ENCODE results near the gene GPR146. TPM values are rescaled to one million over a fixed set of nuclear protein-coding genes. Genes with fewer than 3 reads are reported as not detected.

GPR146 gene
- total and polyA plus RNA-seq, 2 of the 13 experiments (the other 11 are each of a cell fraction or from before 2014, with no cell fraction given) = 2.0 to 15.9 TPM

DNA sequence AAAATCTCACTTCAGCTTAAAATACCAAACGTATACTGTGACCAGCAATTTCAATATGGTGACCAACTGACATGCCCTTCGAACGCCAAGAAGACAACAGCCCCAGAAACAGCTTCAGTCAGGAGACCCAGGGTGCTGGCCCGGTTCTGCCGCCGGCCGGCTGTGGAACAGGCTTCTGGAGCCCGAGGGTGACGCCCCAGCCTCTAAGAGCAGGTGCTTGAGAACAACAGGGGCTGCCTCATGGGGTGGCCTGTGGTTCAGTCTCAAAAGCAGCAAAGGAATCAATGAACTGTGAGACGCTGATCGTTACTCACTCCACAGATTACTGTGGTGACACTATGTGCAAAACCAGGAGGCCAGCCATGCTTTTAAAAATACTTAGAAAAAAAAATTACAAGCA, 60.8 kb downstream of the GPR146 start (continued):
- TF ChIP-seq, protein P1, sequence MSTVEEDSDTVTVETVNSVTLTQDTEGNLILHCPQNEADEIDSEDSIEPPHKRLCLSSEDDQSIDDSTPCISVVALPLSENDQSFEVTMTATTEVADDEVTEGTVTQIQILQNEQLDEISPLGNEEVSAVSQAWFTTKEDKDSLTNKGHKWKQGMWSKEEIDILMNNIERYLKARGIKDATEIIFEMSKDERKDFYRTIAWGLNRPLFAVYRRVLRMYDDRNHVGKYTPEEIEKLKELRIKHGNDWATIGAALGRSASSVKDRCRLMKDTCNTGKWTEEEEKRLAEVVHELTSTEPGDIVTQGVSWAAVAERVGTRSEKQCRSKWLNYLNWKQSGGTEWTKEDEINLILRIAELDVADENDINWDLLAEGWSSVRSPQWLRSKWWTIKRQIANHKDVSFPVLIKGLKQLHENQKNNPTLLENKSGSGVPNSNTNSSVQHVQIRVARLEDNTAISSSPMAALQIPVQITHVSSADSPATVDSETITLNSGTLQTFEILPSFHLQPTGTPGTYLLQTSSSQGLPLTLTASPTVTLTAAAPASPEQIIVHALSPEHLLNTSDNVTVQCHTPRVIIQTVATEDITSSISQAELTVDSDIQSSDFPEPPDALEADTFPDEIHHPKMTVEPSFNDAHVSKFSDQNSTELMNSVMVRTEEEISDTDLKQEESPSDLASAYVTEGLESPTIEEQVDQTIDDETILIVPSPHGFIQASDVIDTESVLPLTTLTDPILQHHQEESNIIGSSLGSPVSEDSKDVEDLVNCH (CRISPR knock-in tag; IDR thresholded peaks at IDR 0.05) = no peak
- TF ChIP-seq TOE1 (CRISPR knock-in tag; IDR thresholded peaks at IDR 0.05) (no peak), ZFP62 (CRISPR knock-in tag; IDR thresholded peaks at IDR 0.05) (no peak), CHD4 (IDR thresholded peaks at IDR 0.05; ENCODE audit: borderline replicate concordance, low read length) (no peak), HNRNPH1 (optimal IDR thresholded peaks at IDR 0.05; ENCODE audit: low read depth, low read length) (no peak)

DNA sequence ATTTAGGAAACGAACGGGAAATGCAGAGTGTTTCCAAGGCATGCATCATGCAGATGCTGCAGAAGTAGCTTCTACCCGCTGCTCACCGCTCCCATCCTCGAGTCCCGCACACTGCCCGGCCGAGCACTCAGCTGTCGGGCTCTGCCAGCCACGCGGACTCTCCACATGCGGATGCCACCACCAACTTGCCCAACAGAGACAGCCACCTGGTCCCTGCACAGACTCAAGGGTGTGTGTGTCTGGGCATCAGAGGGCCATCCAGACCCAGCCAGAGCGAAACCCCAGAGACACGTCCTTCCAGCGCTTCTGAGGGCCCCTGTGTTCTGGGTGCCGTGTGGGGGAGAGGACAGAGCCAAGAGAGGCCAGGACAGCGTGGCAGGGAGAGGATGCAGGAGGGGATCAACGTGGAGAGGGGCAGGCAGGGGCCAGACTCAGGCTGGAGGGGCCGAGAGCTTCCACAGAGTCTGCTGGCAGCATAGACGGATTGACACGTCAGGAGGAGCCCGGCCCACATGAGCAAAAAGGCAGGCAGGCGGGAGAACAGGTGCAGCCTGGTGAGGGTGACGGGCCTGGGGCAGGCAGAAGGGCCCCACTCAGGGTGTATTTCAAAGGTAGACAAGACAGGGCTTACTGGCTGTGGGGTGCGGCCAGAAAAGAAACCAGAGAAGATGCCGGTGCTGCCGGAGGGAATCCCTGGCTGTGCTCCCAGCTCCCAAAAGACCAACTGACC, 61.9 kb downstream of the GPR146 start:
- intact Hi-C loops (cut with micrococcal nuclease; ENCODE audit: unreplicated experiment) = no loop called here

More for the DNA sequence above, 61.9 kb downstream of the GPR146 start:
- H3K79me2 ChIP-seq (ENCODE audit: insufficient read depth, low read length) = peaks cover 21% of the 10 kb centered on the region
- H3K4me3 ChIP-seq (replicated peaks in 1 of 3; ENCODE audit: insufficient read depth in 1 of 3, low read depth in 2 of 3, low read length in 3 of 3) = no peak overlapping the region
- H3K36me3 ChIP-seq (replicated peaks in 1 of 2; ENCODE audit: control insufficient read depth in 1 of 2, insufficient read depth in 2 of 2, low read length in 2 of 2) = peaks cover 0 to 4% of the 10 kb centered on the region in 2 experiments; a peak in 2 of 5 replicates
- peaks cover 30% of the 10 kb centered on the region for H3K4me1 ChIP-seq (ENCODE audit: insufficient read depth, low read length)
- WGBS (ENCODE audit: low lambda C conversion rate) = 96% methylated on average over 25 of the region's 27 CpGs
- no peaks in the 10 kb centered on the region for H3K27me3 ChIP-seq (ENCODE audit: control insufficient read depth in 1 of 2, insufficient read depth in 2 of 2, low read length in 2 of 2)
- H3K9ac ChIP-seq (ENCODE audit: insufficient read depth, low read depth, low read length) = no peak overlapping the region
- in situ Hi-C loops (cut with HindIII; ENCODE audit: extremely low pct_ligation_motif_present, low pct_unique_long_range_greater_than_20kb) = no loop called here
- ATAC-seq = no peak
- POLR2A ChIA-PET = interaction anchor here (1.3 kb wide), 1 partner anchor 50 kb away, joined by 3 read pairs; no protein-coding TSS in a partner anchor
- H2AFZ ChIP-seq (ENCODE audit: low read length) = no peak overlapping the region
- CTCF ChIA-PET (ENCODE audit: low intra/inter-chr PET ratio, low total read pairs) = no interaction called here
- H3K27ac ChIP-seq (ENCODE audit: extremely low read length, insufficient read depth, low read length) = no peak overlapping the region
- FAIRE-seq = no peak
- H4K20me1 ChIP-seq (ENCODE audit: insufficient read depth, low read length) = no peaks in the 10 kb centered on the region
- H3K4me2 ChIP-seq (ENCODE audit: low read depth, low read length) = no peak overlapping the region
- DNase-seq (ENCODE audit: low spot score) = no peak
- TF ChIP-seq, protein P2, sequence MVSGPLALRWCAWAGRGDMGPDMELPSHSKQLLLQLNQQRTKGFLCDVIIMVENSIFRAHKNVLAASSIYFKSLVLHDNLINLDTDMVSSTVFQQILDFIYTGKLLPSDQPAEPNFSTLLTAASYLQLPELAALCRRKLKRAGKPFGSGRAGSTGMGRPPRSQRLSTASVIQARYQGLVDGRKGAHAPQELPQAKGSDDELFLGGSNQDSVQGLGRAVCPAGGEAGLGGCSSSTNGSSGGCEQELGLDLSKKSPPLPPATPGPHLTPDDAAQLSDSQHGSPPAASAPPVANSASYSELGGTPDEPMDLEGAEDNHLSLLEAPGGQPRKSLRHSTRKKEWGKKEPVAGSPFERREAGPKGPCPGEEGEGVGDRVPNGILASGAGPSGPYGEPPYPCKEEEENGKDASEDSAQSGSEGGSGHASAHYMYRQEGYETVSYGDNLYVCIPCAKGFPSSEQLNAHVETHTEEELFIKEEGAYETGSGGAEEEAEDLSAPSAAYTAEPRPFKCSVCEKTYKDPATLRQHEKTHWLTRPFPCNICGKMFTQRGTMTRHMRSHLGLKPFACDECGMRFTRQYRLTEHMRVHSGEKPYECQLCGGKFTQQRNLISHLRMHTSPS (CRISPR knock-in tag; IDR thresholded peaks at IDR 0.05; ENCODE audit: low read depth) = no peak
- TF ChIP-seq ZNF282 (IDR thresholded peaks at IDR 0.05; ENCODE audit: partially characterized antibody) (no peak), SP2 (CRISPR knock-in tag; IDR thresholded peaks at IDR 0.05) (no peak), ZNF549 (CRISPR knock-in tag; IDR thresholded peaks at IDR 0.05) (no peak), AGO2 (optimal IDR thresholded peaks at IDR 0.05; ENCODE audit: low read depth, low read length) (peak; percentile 26), ZNF34 (CRISPR knock-in tag; IDR thresholded peaks at IDR 0.05; ENCODE audit: borderline replicate concordance) (no peak)
- H3K9me3 ChIP-seq (ENCODE audit: low read length) = no peaks in the 10 kb centered on the region
- no TSS peak for BruUV-seq (replicated peaks)

Measured in HepG2 (cell line).